Naive thymus-derived CD4-positive, alpha-beta T cell (primary cell): Measurements from ENCODE around the gene C4orf50. TPM values are rescaled to one million over a fixed set of nuclear protein-coding genes. Genes with fewer than 3 reads are reported as not detected.

Experiments
- ATAC-seq: fragments of 150-1000 bp; cut with Tn5 transposase; 2 replicates; pipeline ENCODE4 v1.10.0; 2021; ENCODE audit warnings: mild to moderate bottlenecking, moderate library complexity
- CTCF ChIA-PET: fragments of 350-600 bp; sonication (Branson Sonifier 250); formaldehyde crosslinking; loops from one replicate; lab custom pipeline; 2021; ENCODE audit warnings: antibody characterized with exemption; lab: Charles Lee
- POLR2A ChIA-PET: fragments of 350-600 bp; sonication (Branson Sonifier 250); formaldehyde crosslinking; loops from one replicate; lab custom pipeline; 2021; ENCODE audit warnings: antibody characterized with exemption, inconsistent platforms; lab: Charles Lee
- DNase-seq, 9 donors: peaks; one replicate each; pipeline versions ENCODE4 v3.0.0 to v3.0.0-alpha.2; 2020 to 2022; ENCODE audit warnings: mixed read lengths in 1 of 9
- H3K27ac ChIP-seq: one replicate; pipeline ENCODE4 v1.7.0; 2013; ENCODE audit warnings: mild to moderate bottlenecking, low read depth, low read length, moderate library complexity
- H3K27me3 ChIP-seq, 2 donors: one replicate each; pipeline ENCODE4 v1.7.0; 2013; ENCODE audit warnings: low read length in 2 of 2, mild to moderate bottlenecking in 2 of 2, moderate library complexity in 2 of 2; ENCODE audit not compliant: control insufficient read depth in 2 of 2, insufficient read depth in 2 of 2
- H3K36me3 ChIP-seq, 3 experiments: 1 replicate in 2 of 3; 2 replicates in 1 of 3; pipeline ENCODE4 v1.7.0; 2013; ENCODE audit warnings: low read length in 3 of 3, mild to moderate bottlenecking in 3 of 3, moderate library complexity in 1 of 3; ENCODE audit not compliant: insufficient read depth in 3 of 3, control insufficient read depth in 2 of 3
- H3K4me1 ChIP-seq, 2 donors: one replicate each; pipeline ENCODE4 v1.7.0; 2013; ENCODE audit warnings: low read length in 2 of 2, mild to moderate bottlenecking in 2 of 2, moderate library complexity in 1 of 2; ENCODE audit not compliant: control insufficient read depth in 2 of 2, insufficient read depth in 2 of 2
- H3K4me3 ChIP-seq: 2 replicates; pipeline ENCODE4 v1.7.0; 2013; ENCODE audit warnings: mild to moderate bottlenecking, low read length
- H3K9me3 ChIP-seq, 3 experiments: 1 replicate in 2 of 3; 2 replicates in 1 of 3; pipeline ENCODE4 v1.7.0; 2013; ENCODE audit warnings: low read length in 3 of 3; ENCODE audit not compliant: control insufficient read depth in 2 of 3
- H3K27ac Mint-ChIP-seq, 9 donors: one replicate each; pipeline ENCODE4 v1.8.0; 2020 to 2022; ENCODE audit warnings: mixed read lengths in 9 of 9, mild to moderate bottlenecking in 8 of 9, moderate library complexity in 5 of 9, inconsistent platforms in 2 of 9
- H3K27me3 Mint-ChIP-seq, 5 donors: one replicate each; pipeline ENCODE4 v1.8.0; 2021 to 2022; ENCODE audit warnings: mixed read lengths in 5 of 5, mild to moderate bottlenecking in 1 of 5
- H3K36me3 Mint-ChIP-seq, 5 donors: one replicate each; pipeline ENCODE4 v1.8.0; 2020 to 2022; ENCODE audit warnings: mixed read lengths in 5 of 5, mild to moderate bottlenecking in 3 of 5, inconsistent platforms in 1 of 5
- H3K4me1 Mint-ChIP-seq, 7 donors: one replicate each; pipeline ENCODE4 v1.8.0; 2020 to 2022; ENCODE audit warnings: mixed read lengths in 7 of 7, mild to moderate bottlenecking in 3 of 7, inconsistent platforms in 1 of 7
- H3K4me3 Mint-ChIP-seq, 10 donors: one replicate each; pipeline ENCODE4 v1.8.0; 2020 to 2022; ENCODE audit warnings: mild to moderate bottlenecking in 10 of 10, mixed read lengths in 10 of 10, moderate library complexity in 6 of 10, inconsistent platforms in 2 of 10
- H3K9me3 Mint-ChIP-seq, 11 donors: one replicate each; pipeline ENCODE4 v1.8.0; 2020 to 2022; ENCODE audit warnings: mixed read lengths in 11 of 11, mild to moderate bottlenecking in 4 of 11, inconsistent platforms in 1 of 11, moderate library complexity in 1 of 11
- intact Hi-C, 2 donors: fragments of 100-400 bp; cut with micrococcal nuclease; formaldehyde crosslinking; loops; one replicate each; pipeline ENCODE4 v1.15.1; 2023
- polyA plus RNA-seq, 2 donors: library from polyadenylated mRNA; unstranded; fragments of 300-500 nt; fragmentation: Illumina TruSeq; gene quantifications; one replicate each; pipeline ENCODE4 v1.2.3, GENCODE V29; 2021
- total RNA-seq, 6 experiments: library from RNA in 5 of 6; stranded (reverse) in 5 of 6; gene quantifications; 1 replicate in 5 of 6; 2 replicates in 1 of 6; pipeline ENCODE4 v1.2.3 and lab custom pipeline; 2021 to 2026

Gene C4orf50
- total and polyA plus RNA-seq, 7 experiments from 2014 or later, result 0.08 to 0.87 (median 0.54) TPM; not detected in 4

- Mint-ChIP-seq H3K27ac (no peak overlapping the region), H3K27me3 (peaks cover 0 to 28% (median 5%) of the 10 kb centered on the region in 5 donors), H3K9me3 (peaks cover 0 to 3% (median 0%) of the 10 kb centered on the region in 11 donors), H3K4me1 (peaks cover 0 to 4% (median 0%) of the 10 kb centered on the region in 7 donors), H3K36me3 (no peaks in the 10 kb centered on the region), H3K4me3 (no peak overlapping the region)
- Histone ChIP-seq H3K4me3 (no peak overlapping the region), H3K27ac (no peak overlapping the region), H3K36me3 (no peaks in the 10 kb centered on the region), H3K27me3 (no peaks in the 10 kb centered on the region), H3K4me1 (no peaks in the 10 kb centered on the region), H3K9me3 (no peaks in the 10 kb centered on the region)
- DNase-seq, result no peak
- intact Hi-C loops, result no loop called here
- CTCF ChIA-PET, result interaction anchor here (0.6 kb wide), 1 partner anchor 22 kb away, joined by 3 read pairs; no protein-coding TSS in a partner anchor
- POLR2A ChIA-PET, result no interaction called here
- ATAC-seq, result no peak
Observed at GRCh38 chr4:6022607-6023288, 4.5 kb upstream of the C4orf50 start.

DNA sequence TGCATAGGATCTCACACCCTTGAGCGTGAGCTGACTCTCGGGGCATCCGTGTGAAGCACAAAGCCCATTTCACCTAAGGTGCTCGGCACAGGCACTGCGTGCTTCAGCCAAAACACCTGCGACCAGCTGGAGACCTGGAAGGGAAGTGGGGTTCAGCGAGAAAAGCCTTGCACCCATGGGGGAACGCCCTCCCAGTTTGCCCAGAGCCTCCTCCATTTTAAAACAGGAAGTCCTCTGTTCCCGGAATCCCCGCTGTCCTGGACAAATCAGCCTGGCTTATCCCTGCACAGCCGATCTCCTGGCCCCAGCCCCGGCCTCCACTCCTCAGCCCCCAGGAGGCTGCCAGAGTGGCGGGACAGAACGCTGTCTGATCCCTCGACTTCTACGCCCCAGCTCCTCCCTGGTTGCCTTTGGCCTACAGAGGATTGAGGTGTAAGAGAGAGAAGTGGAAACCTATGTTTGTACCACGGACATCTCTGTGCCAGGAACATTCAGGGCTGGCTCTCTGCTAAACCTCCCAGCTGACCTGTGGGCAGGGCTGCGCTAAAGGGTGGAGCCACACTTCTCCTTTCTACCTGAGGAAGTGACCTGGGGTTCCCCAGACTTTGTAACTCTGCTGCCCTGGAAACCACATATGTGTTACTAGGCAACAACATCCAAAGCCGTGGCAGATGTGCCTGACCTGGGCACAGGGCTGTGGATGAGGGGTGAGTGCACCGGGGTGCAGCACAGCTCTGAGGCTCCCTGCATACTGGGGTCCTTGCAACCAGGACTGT is 3.8 kb upstream of the C4orf50 start:
- no peak overlapping the region for H3K4me3 ChIP-seq
- Mint-ChIP-seq H3K9me3 (peaks cover 0 to 3% (median 0%) of the 10 kb centered on the region in 11 donors), H3K27me3 (peaks cover 0 to 34% (median 5%) of the 10 kb centered on the region in 5 donors), H3K4me1 (peaks cover 0 to 4% (median 0%) of the 10 kb centered on the region in 7 donors), H3K4me3 (no peak overlapping the region), H3K27ac (no peak overlapping the region), H3K36me3 (no peaks in the 10 kb centered on the region)
- no peaks in the 10 kb centered on the region for H3K9me3 ChIP-seq
- intact Hi-C loops, result no loop called here
- ATAC-seq (no peak), DNase-seq (no peak)
- no peak overlapping the region for H3K27ac ChIP-seq
- H3K36me3 ChIP-seq, result no peaks in the 10 kb centered on the region
- H3K27me3 ChIP-seq, result no peaks in the 10 kb centered on the region
- CTCF ChIA-PET, result no interaction called here
- no peaks in the 10 kb centered on the region for H3K4me1 ChIP-seq
- POLR2A ChIA-PET, result no interaction called here

- H3K36me3 Mint-ChIP-seq, result no peaks in the 10 kb centered on the region
Observed at GRCh38 chr4:6020613-6021012, 2.4 kb upstream of the C4orf50 start.

GRCh38 chr4:6019316-6020263 is 1.4 kb upstream of the C4orf50 start:
- no peaks in the 10 kb centered on the region for H3K9me3 ChIP-seq
- Mint-ChIP-seq H3K4me3 (no peak overlapping the region), H3K27ac (peak overlapping the region in 1 of 9 donors; percentile 54), H3K27me3 (peaks cover 0 to 28% (median 5%) of the 10 kb centered on the region in 5 donors), H3K9me3 (peaks cover 0 to 3% (median 0%) of the 10 kb centered on the region in 11 donors), H3K4me1 (peaks cover 0 to 4% (median 0%) of the 10 kb centered on the region in 7 donors), H3K36me3 (no peaks in the 10 kb centered on the region)
- no peaks in the 10 kb centered on the region for H3K27me3 ChIP-seq
- no peak overlapping the region for H3K4me3 ChIP-seq
- peak in 2 of 9 donors; percentile 4 to 30 for DNase-seq
- intact Hi-C loops, result loop anchor here in 1 of 2 donors (1.0 kb wide), 1 partner anchor 21 kb away; no protein-coding TSS in a partner anchor
- no peaks in the 10 kb centered on the region for H3K36me3 ChIP-seq
- ChIA-PET POLR2A (no interaction called here), CTCF (no interaction called here)
- no peaks in the 10 kb centered on the region for H3K4me1 ChIP-seq
- no peak overlapping the region for H3K27ac ChIP-seq
- ATAC-seq, result no peak

More at GRCh38 chr4:6020613-6021012, 2.4 kb upstream of the C4orf50 start:
- H3K4me1 ChIP-seq, result no peaks in the 10 kb centered on the region
- H3K27me3 Mint-ChIP-seq, result peaks cover 0 to 31% (median 5%) of the 10 kb centered on the region in 5 donors
- no peaks in the 10 kb centered on the region for H3K27me3 ChIP-seq
- H3K27ac Mint-ChIP-seq, result no peak overlapping the region
- intact Hi-C loops, result no loop called here
- ATAC-seq, result no peak
- H3K9me3 ChIP-seq, result no peaks in the 10 kb centered on the region
- H3K27ac ChIP-seq, result no peak overlapping the region
- CTCF ChIA-PET, result no interaction called here
- H3K4me1 Mint-ChIP-seq, result peaks cover 0 to 4% (median 0%) of the 10 kb centered on the region in 7 donors
- H3K36me3 ChIP-seq, result no peaks in the 10 kb centered on the region
- POLR2A ChIA-PET, result no interaction called here
- no peak overlapping the region for H3K4me3 Mint-ChIP-seq
- H3K4me3 ChIP-seq, result no peak overlapping the region
- no peak for DNase-seq
- peaks cover 0 to 3% (median 0%) of the 10 kb centered on the region in 11 donors for H3K9me3 Mint-ChIP-seq

- Histone ChIP-seq H3K9me3 (no peaks in the 10 kb centered on the region), H3K27me3 (no peaks in the 10 kb centered on the region), H3K4me3 (no peak overlapping the region), H3K36me3 (no peaks in the 10 kb centered on the region), H3K27ac (no peak overlapping the region), H3K4me1 (no peaks in the 10 kb centered on the region)
- POLR2A ChIA-PET, result no interaction called here
- Mint-ChIP-seq H3K9me3 (peaks cover 0 to 3% (median 0%) of the 10 kb centered on the region in 11 donors), H3K27ac (no peak overlapping the region), H3K4me1 (peaks cover 0 to 4% (median 0%) of the 10 kb centered on the region in 7 donors), H3K4me3 (no peak overlapping the region), H3K36me3 (no peaks in the 10 kb centered on the region), H3K27me3 (peaks cover 0 to 22% (median 5%) of the 10 kb centered on the region in 5 donors)
- intact Hi-C loops, result no loop called here
- DNase-seq (no peak), ATAC-seq (no peak)
- CTCF ChIA-PET, result no interaction called here
Observed at GRCh38 chr4:6017800-6018199, 431 bp downstream of the C4orf50 start.

- Mint-ChIP-seq H3K9me3 (peaks cover 0 to 3% (median 0%) of the 10 kb centered on the region in 11 donors), H3K36me3 (no peaks in the 10 kb centered on the region), H3K4me3 (no peak overlapping the region), H3K27me3 (peaks cover 0 to 22% (median 5%) of the 10 kb centered on the region in 5 donors), H3K27ac (no peak overlapping the region), H3K4me1 (peaks cover 0 to 4% (median 0%) of the 10 kb centered on the region in 7 donors)
- ChIA-PET POLR2A (no interaction called here), CTCF (no interaction called here)
- H3K4me3 ChIP-seq, result no peak overlapping the region
- no peaks in the 10 kb centered on the region for H3K4me1 ChIP-seq
- no peaks in the 10 kb centered on the region for H3K36me3 ChIP-seq
- no peak overlapping the region for H3K27ac ChIP-seq
- intact Hi-C loops, result no loop called here
- H3K27me3 ChIP-seq, result no peaks in the 10 kb centered on the region
- ATAC-seq (no peak), DNase-seq (no peak)
- H3K9me3 ChIP-seq, result no peaks in the 10 kb centered on the region
Observed at GRCh38 chr4:6017030-6017429, 1.2 kb downstream of the C4orf50 start.
